CD1c-positive myeloid dendritic cell (primary cell): ENCODE data around the gene CCP110.

Experiments used
- DNase-seq: peaks from one replicate; pipeline ENCODE4 v3.0.0-alpha.2; 2016; ENCODE audit errors: extremely low spot score

CCP110 gene, protein sequence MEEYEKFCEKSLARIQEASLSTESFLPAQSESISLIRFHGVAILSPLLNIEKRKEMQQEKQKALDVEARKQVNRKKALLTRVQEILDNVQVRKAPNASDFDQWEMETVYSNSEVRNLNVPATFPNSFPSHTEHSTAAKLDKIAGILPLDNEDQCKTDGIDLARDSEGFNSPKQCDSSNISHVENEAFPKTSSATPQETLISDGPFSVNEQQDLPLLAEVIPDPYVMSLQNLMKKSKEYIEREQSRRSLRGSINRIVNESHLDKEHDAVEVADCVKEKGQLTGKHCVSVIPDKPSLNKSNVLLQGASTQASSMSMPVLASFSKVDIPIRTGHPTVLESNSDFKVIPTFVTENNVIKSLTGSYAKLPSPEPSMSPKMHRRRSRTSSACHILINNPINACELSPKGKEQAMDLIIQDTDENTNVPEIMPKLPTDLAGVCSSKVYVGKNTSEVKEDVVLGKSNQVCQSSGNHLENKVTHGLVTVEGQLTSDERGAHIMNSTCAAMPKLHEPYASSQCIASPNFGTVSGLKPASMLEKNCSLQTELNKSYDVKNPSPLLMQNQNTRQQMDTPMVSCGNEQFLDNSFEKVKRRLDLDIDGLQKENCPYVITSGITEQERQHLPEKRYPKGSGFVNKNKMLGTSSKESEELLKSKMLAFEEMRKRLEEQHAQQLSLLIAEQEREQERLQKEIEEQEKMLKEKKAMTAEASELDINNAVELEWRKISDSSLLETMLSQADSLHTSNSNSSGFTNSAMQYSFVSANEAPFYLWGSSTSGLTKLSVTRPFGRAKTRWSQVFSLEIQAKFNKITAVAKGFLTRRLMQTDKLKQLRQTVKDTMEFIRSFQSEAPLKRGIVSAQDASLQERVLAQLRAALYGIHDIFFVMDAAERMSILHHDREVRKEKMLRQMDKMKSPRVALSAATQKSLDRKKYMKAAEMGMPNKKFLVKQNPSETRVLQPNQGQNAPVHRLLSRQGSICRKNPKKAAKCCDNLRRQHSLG

DNA sequence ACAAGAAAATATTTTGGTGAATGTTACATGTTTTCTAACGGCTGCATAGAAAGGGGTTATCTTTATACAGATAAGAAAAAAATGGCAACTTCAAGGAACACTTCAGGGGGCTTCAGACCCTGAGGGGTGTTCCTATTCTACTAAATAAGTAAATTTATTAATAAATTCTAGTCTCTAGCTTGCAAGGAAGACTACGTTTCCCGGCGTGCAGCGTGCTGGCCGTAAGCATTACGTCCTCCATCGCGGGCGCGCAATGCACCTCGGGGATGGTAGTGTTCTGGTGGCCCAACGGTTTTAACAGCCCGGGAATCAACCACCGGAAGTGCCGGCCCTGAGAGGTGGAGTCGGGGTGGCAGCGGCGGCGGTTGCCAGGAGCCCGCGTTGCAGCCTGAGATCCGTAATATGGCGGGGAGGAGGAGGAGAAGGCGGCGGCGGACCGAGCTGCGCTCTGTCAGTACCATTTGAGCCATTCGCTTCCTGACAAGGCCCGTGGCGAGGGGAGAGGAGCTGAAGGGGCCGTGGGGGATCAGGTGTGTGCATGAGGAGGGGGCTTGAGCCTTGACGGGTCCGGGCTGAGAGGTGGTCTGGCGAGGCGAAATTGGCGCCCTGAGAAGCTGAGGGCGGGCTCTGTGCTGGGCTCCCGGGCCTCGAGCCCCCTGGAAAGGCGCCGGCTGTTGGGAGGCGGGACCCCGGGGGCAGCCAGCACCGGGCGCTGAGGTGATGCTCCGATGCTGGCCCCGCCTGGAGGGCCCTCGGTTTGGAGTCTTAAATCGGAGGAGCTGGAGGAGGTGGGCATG is at the start of gene CCP110:
Gene CCP110 (plus strand): TSS at position 384 of the 797 bp plus-strand sequence. CDS start 3,940 bp downstream, outside the sequence.
- DNase-seq = peak; percentile 97

DNA sequence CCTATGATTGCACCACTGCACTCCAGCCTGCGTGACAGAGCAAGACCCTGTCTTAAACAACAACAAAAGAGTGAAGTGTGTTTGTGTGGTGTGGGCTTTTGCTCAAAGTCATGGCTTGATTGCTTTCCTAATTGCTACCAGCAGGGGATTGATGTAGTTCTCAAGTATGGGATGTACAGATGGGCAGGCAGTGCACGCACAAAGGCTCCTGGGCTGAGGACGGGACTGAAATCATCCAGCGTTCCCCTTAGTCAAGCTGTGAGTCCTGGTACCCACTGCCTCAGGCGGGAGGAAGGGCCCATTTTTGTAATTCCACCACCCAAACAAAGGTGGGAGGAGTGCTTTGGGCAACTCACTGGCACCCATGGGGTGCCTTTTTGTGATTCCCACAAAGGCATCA is 49.1 kb upstream of the CCP110 start:
- no peak for DNase-seq

DNA sequence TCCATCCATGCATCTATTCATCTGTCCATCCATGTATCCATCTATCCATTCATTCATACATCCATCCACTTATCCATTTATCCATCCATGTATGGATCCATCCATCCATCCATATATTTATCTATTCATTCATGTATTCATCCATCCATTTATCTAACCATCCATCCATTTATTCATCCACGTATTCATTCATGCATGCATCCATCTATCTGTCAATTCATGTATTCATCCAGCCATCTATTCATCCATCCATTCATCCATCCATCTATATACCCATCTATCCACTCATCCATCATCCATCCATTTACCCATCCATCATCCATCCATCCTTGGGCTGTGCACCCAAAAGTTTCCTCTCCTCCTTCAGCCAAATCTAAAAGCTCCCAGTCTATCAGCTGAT is 45.2 kb upstream of the CCP110 start:
- no peak for DNase-seq

DNA sequence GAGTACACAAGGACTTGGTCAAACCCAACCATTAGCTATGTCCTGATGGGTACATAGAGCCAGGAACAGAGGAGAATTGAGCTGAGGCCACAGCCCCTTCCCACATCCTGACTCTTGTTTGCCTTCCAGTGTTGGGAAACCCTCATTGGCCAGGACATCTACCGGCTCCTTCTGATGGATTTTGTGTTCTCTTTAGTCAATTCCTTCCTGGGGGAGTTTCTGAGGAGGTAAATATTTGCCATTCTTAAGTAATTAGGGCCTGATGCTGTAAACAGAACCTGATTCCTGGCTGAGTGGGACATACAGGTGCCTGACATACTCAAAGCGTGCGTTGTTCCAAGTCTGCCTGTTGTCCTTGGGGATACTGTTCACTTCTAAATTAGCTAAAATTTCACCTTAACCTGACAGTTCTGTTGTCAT is 44.4 kb upstream of the CCP110 start:
- DNase-seq = no peak

DNA sequence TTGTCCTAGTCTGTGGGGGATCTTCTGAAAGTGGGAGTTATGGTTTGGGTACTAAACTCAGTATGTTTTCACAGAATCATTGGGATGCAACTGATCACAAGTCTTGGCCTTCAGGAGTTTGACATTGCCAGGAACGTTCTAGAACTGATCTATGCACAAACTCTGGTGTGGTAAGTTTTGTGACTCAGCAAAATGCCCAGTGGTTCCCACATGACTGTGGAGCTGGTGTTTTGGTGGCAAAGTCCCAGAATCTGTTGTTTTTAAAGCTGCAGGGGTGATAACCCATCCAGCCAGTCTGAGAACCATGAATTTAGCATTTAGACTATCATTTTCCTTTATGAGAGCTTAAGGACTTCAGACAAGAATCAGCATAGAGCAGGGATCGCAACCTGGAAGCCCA is 42.4 kb upstream of the CCP110 start:
- no peak for DNase-seq

DNA sequence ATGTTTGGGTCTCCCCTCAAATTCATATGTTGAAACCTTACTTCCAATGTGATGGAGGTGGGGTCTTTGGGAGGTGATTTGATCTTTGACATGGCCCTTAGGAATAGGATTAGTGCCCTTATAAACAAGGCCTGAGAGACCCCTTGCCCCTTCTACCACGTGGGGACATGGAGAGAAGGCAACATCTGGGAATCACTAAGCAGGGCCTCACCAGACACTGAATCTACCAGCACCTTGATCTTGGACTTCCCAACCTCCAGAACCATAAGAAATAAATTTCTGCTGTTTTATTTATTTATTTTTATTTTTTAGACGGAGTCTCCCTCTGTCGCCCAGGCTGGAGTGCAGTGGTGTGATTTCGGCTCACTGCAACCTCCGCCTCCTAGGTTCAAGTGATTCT is 42.0 kb upstream of the CCP110 start:
- DNase-seq = no peak

DNA sequence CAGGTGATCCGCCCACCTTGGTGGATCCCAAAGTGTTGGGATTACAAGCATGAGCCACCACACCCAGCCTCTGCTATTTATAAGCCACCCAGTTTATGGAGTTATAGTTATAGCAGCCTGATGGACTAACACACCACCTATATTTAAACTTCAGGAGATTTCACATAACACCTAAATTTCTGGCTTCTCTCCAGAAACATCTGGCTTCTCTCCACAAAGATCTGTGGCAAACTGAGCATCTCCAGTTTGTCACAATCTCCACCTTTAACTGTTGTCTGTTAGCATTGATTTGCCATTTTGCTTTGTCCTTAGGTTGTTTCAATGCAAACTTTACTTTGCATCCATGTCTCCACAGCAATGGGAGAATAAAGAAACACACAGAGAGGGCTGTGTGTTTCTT is 41.5 kb upstream of the CCP110 start:
- DNase-seq = no peak

DNA sequence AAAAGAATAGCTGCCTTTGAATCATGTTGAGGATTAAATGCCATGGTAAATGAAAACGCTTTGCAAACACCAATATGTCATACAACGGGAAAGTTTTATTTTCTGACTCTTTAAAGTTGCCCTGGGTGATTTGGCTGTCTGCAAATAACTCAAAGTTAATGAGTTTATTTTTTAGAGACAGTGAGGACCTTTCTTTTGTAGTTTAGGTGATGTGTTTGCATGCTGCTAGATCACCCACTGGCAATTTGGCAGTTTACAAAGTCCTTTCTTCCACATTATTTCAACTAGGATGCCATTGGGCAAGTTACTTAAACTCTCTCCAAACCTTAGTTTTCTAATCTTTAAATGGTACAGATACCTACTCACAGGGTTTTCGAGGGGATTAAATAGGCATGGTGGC is 39.6 kb upstream of the CCP110 start:
- DNase-seq = no peak

DNA sequence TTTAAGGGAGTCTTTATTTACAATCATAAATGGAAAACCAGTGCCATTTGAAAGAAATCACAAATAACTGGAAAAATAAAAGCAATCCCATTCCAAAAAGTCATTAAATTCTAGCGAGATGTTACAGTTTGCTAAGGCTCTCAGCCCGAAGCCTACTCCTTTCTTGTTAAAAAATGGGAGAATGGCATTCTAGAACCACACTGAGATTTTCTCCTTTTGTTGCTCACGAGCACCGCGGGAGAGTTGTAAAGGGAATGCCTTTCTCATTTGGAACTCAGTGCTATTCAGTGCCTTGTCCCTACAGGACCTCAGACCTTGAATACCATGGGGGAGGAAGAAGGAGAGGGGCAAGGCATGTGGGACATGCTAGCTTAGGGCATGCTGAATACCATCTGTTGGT is 38.1 kb upstream of the CCP110 start:
- no peak for DNase-seq

DNA sequence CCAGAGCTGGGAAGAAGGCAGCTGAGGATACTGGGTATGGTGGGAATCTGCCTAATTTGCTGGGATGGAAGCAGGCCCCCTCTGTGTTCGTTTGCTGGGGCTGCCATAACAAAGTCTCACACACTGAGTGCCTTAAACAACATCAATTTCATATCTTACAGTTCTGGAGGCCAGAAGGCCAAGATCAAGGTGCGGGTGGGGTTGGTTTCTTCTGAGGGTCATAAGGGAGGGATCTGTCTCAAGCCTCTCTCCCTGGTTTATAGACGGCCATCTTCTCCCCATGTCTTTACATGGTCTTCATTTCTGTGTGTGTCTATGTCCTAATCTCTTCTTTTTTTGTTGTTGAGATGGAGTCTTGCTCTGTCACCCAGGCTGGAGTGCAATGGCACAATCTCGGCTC is 37.7 kb upstream of the CCP110 start:
- DNase-seq = no peak

DNA sequence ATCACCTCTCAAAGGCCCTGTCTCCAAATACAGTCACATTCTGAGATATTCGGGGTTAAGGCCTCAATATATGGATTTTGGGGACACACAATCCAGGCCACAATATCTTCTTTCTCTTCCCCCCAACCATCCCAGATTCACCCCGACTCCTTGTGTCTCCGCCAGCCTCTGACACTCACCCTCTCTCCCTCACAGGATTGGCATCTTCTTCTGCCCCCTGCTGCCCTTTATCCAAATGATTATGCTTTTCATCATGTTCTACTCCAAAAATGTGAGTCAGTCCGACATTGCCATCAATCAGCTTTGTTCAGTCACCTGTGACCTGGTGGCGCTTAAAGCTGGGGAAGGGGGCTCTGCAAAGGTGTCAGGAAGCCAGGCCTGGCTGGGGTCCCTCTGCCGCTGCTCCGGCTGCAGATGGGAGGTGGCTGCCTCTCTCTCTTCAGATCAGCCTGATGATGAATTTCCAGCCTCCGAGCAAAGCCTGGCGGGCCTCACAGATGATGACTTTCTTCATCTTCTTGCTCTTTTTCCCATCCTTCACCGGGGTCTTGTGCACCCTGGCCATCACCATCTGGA is 36.9 kb upstream of the CCP110 start:
- DNase-seq = no peak

DNA sequence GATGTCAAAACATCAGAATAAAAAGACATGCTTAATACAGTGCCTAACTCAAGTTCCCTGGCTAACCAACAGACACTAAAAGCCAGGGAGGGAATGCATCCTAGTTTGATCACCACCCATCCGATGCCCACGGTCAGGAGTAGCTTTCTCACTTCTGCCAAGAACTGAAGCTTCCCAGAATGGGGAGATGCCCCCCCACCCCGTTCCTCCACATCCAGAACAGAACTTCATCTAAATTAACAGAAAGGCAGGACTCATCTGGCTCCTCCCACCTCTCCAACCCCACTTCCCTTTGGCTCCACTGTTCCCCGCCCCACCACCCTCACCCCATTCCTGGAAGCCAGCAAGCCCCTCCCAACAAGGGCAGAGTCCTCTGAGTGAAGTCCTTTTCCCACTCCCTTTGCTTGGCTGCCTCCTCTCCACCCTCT is 35.5 kb upstream of the CCP110 start:
- DNase-seq = peak; percentile 24

DNA sequence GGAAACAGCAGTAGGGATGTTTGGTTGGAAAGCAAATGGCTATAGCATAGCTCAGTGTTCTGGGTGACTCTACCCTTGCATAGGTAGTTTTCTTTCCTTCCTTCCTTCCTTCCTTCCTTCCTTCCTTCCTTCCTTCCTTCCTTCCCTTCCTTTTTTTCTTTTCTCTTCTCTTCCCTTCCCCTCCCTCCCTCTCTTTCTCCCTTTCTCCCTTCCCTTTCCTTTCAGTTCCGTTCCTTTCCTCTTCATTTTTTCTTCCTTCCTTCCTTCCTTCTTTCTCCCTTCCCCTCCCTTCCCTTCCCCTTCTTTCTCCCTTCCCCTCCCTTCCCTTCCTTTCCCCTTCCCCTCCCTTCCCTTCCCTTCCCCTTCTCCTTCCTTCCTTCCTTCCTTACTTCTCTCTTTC is 33.1 kb upstream of the CCP110 start:
- no peak for DNase-seq

DNA sequence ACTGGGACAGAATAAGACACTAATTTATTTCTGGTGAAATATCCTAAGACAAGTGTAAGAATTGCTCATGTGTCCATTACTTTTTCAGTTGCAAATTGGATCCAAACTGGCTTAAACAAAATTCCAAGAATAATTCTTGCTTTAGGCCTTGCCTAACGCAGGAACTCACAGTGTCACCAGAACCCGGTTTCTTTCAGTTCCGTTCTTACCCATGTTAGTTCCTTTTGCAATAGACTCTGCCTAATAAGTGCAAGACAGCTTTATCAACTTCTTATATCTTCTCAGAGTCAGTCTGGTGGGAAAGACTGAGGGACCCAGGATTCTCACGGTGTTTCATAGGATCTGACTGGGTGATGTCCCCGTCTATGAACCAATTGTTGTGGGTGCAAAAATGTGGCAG is 26.6 kb upstream of the CCP110 start:
- peak; percentile 73 for DNase-seq

DNA sequence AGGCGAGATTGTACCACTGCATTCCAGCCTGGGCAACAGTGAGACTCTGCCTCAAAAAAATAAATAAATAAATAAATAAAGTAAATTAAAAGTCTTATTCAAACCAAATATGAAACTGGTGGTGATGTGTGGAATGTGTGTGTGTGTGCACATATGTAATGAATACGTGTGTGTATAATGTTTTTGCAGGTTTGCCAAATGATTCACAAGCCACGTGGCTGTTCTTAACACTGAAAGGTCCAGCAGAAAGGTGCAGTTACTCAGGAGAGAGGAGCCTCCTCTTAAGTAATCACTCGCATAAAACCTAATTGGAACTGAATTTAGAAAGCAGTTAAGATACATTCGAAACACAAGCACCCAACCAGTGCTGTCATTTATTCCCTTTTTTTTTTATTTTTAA is 24.7 kb upstream of the CCP110 start:
- DNase-seq = no peak

DNA sequence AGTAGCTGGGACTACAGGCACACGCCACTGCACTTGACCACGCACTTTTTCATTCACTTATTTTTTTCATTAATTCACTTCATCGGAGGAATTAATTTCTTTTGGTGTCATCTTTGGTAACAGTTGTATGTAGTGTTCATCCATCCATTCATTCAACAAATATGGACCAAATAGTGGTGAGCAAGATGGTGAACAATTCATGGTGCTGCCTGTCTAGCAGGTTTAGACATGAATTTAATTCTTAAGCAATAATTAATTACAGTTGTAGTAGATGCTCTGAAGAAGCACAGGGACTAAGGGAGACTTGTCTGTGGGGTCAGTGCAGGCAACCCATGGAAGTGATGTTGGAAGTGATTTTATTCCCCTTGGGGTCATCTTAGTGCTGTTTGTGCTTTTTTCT is 24.3 kb upstream of the CCP110 start:
- DNase-seq = no peak

DNA sequence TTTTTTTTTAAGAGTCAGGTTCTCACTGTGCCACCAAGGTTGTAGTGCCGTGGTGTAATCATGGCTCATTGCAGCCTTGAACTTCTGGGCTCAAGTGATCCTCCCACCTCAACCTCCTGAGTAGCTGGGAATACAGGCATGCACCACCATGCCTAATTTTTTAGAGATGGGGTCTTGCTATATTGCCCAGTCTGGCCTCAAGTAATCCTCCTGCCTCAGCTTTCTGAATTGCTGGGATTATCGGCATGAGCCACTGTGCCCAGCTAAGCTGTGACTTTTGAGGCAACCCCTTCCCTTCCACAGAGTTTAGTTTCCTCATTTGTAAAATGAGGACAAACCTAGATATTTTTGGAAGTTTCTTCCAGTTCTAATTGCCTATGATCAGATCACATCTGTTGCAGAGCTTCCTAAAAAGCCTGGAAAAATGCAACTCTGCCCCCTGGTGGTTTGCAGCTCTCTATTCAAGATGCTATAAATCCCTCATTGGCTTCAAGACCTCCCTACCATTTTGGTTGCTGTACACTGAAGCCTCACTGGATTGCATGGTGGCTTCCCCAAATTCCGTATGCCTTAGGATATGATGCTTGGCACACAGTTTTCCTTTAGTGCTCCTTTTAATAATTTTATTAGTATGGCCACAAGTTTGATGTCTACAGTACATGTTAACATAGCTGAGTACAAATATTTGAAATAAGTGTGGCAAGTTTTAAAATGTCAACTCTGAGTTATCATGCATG is 21.2 kb upstream of the CCP110 start:
- DNase-seq = peak; percentile 82

DNA sequence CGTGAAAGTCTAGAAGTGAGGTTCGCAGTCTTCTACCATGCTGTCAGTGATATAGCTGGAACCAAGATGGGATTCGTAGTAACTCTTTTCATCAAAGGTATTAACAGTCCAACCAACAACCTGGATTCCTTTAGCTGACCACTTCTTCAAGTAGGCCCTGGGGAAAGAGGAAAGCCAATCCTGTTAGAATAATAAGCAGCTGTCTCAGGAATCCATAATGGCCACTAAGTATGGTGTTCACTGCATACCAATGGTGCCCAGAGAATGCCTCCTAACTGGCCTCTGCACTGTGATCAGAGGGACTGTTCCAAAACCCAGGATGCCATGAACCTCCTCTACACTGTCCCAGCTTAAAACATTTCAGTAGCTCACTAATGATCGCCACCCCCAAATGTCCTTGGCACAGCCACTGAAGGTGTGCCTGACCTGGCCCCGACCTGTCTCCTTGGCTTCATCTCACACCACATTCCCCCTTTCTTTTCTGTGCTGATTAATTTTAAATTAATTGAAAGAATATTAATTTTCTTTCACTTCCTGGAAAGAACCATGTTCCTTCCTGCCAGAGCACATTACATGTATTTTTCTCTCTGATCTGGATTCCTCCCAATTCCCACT is 20.2 kb upstream of the CCP110 start:
- DNase-seq = no peak

DNA sequence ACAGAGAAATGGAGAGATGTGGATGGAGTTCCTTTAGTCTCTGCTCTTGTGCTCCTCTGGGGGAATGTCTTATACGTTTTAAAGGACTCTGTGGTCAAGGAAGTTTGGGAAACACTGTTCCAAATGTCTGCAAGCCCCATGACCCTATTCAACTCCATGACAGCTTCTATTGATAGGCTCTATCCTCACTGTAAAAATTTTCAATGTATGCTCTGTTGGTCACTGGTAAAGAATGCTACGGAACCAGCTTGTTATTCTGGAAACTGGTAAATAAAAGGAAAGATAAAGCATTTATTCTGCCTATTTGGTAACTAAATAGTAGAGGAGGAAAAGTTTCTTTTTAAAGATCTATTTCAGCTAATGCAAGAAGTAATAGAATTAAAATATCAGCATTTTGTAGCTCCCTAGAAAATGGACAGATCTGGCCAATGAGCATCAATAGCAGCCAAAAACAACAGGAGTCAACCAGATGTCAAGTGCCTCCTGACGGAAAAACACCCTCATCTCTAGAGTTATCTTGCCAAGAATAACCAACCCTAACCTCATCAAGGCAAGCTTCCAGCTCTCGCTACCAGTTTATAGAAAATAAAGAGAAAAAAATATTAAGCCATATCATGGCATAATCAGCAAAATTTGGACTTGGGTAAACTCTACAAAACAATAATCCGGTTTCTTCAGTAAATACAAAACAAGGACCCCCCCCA is 18.0 kb upstream of the CCP110 start:
- DNase-seq = no peak

DNA sequence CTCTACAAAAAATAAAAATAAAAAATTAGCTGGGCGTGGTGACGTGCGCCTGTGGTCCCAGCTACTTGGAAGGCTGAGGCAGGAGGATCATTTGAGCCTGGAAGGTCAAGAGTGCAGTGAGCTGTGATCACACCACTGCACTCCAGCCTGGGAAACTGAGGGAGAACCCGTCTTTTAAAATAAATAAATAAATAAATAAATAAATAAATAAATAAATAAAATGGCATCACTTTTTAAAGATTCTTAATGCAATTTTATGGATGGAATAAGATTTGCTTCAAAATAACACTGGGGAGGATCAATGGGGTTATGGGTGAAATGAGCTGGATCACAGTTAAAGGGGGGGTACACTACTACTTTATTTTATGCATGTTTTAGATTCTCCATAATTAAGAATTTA is 16.8 kb upstream of the CCP110 start:
- no peak for DNase-seq
